GM12872 (cell line): Measurements from ENCODE around the gene FOLR3.

Source experiments
- TF ChIP-seq, protein P1 (sequence below): IDR thresholded peaks from 3 replicates; pipeline ENCODE4 v1.5.1; 2011; ENCODE audit warnings: low read depth, mild to moderate bottlenecking, low read length, moderate library complexity; ENCODE audit not compliant: insufficient read depth

Gene FOLR3

DNA sequence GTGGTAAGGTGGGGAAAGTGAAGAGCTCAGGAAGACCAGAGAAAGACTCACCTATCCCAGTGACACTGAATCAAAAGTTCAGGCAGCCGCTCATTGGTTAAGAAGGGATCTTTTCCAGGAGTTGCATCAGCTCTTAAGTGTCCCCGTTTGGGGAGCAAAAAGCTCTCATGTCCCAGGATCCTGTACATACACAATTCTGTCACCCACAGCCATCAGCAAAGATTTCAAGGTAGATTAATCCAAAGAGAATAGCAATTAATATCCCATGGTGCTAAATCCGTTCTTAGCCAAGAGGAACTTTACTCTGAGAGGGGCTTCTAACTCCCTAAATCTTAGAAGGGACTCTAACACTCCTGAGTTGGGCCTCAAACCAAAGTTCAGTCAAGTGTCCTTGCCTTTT lies 19.3 kb downstream of the FOLR3 start:
- TF ChIP-seq, protein P1, sequence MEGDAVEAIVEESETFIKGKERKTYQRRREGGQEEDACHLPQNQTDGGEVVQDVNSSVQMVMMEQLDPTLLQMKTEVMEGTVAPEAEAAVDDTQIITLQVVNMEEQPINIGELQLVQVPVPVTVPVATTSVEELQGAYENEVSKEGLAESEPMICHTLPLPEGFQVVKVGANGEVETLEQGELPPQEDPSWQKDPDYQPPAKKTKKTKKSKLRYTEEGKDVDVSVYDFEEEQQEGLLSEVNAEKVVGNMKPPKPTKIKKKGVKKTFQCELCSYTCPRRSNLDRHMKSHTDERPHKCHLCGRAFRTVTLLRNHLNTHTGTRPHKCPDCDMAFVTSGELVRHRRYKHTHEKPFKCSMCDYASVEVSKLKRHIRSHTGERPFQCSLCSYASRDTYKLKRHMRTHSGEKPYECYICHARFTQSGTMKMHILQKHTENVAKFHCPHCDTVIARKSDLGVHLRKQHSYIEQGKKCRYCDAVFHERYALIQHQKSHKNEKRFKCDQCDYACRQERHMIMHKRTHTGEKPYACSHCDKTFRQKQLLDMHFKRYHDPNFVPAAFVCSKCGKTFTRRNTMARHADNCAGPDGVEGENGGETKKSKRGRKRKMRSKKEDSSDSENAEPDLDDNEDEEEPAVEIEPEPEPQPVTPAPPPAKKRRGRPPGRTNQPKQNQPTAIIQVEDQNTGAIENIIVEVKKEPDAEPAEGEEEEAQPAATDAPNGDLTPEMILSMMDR, result no peak

- TF ChIP-seq, protein P1, result no peak
These were observed 20.2 kb downstream of the FOLR3 start for GRCh38 chr11:72155751-72156150.

DNA sequence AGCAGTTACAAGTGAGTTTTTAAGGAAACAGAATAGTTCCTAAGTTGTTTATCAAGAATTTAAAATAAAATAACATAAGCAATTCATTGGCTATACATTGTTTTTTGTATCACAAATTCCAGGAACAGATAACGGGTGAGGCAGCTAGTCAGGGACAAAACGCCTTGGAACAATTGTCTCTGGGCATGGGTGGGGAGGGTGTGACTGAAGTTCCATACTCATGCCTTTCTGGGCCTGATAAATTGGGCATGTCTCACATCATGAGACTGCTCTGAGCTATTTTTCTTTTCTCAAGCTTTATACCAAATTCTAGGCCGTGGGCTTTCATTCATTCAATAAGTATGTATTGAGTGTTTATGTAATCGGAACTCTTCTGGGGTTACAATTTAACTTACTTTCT lies 21.6 kb downstream of the FOLR3 start:
- TF ChIP-seq, protein P1, result no peak

DNA sequence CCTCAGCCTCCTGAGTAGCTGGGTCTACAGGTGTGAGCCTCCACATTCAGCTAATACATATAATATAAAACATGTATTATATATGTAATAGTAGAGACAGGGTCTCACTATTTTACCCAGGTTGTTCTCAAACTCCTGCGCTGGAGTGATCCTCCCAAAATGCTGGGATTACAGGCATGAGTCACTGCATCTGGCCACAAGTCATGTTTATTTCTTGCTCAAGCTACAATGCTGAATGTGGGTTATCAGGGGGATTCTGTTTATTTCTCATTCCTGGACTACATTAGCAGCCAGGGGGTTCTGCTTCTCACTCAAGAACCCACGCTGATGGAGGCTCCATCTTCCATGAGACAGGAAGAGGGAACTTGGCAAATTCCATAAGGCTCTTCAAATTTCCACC lies 24.8 kb downstream of the FOLR3 start:
- TF ChIP-seq, protein P1, result no peak

GRCh38 chr11:72162891-72163492 lies 27.5 kb downstream of the FOLR3 start:
- TF ChIP-seq, protein P1, result no peak

DNA sequence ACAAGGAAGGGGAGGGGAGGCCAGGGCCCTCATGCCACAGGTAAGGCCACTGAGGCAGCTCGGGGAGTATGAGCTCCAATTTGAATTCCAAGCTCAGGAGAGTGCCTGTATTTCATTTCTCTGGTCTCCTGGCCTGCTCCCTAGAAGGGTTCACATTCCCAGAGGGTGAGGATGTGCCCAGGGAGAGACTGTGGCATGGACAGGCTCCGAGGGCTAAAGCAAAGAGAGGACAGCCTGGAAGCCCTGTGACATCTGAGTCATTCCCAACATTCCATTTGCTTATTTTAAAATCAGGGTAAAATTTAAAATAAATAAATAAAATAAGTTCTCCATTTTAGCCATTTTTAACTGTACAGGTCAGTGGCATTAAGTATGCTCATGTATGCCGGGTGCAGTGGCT lies 37.8 kb downstream of the FOLR3 start:
- TF ChIP-seq, protein P1, result no peak

GRCh38 chr11:72174302-72175070 lies 39.0 kb downstream of the FOLR3 start:
- TF ChIP-seq, protein P1, result no peak
